C1 segment of cervical spinal cord (tissue), 14 donors: ENCODE data around the gene TNNI3K.
A peak's percentile ranks its signal among the peaks of the same experiment; 100 is the strongest.

Source experiments
- DNase-seq, 14 donors: peaks; one replicate each; lab custom pipeline; 2025; lab: John Stamatoyannopoulos, UW

Gene TNNI3K

GRCh38 chr1:74502858-74503257 lies 267.7 kb downstream of the TNNI3K start:
- no peak for DNase-seq

- peak in 7 of 14 donors; percentile 1 to 38 (median 9) for DNase-seq
Observed at GRCh38 chr1:74504125-74504932, 269.1 kb downstream of the TNNI3K start.

GRCh38 chr1:74504933-74505512 lies 269.8 kb downstream of the TNNI3K start:
- DNase-seq = no peak

- no peak for DNase-seq
Observed at GRCh38 chr1:74505928-74506710, 270.9 kb downstream of the TNNI3K start.

- no peak for DNase-seq
Observed at GRCh38 chr1:74508449-74508848, 273.3 kb downstream of the TNNI3K start.

- no peak for DNase-seq
Observed at GRCh38 chr1:74512170-74512915, 277.2 kb downstream of the TNNI3K start, which contains the start of gene LRRC53. Gene LRRC53 (minus strand): TSS chr1:74512611. CDS start chr1:74483349, 29,262 bp downstream.

GRCh38 chr1:74513411-74514300 lies 278.5 kb downstream of the TNNI3K start:
- DNase-seq = no peak

- no peak for DNase-seq
Observed at GRCh38 chr1:74517599-74518051, 282.4 kb downstream of the TNNI3K start.

- DNase-seq = no peak
Observed at GRCh38 chr1:74522148-74522547, 287.0 kb downstream of the TNNI3K start.

- DNase-seq = no peak
Observed at GRCh38 chr1:74523873-74524480, 288.8 kb downstream of the TNNI3K start.

- no peak for DNase-seq
Observed at GRCh38 chr1:74526708-74527107, 291.5 kb downstream of the TNNI3K start.

- DNase-seq = no peak
Observed at GRCh38 chr1:74528123-74528522, 292.9 kb downstream of the TNNI3K start.

- no peak for DNase-seq
Observed at GRCh38 chr1:74530892-74531291, 295.7 kb downstream of the TNNI3K start.

- no peak for DNase-seq
Observed at GRCh38 chr1:74531796-74532195, 296.6 kb downstream of the TNNI3K start.

GRCh38 chr1:74534241-74534640 lies 299.1 kb downstream of the TNNI3K start:
- DNase-seq = no peak

- no peak for DNase-seq
Observed at GRCh38 chr1:74545821-74546220, 310.6 kb downstream of the TNNI3K start.

GRCh38 chr1:74548961-74549750 lies 314.0 kb downstream of the TNNI3K start:
- DNase-seq = no peak

- DNase-seq = no peak
Observed at GRCh38 chr1:74549932-74550331, 314.7 kb downstream of the TNNI3K start.

GRCh38 chr1:74570797-74571492 lies 335.8 kb downstream of the TNNI3K start:
- DNase-seq = no peak
